Caco-2 (cell line): ENCODE results near the gene CMTM4. TPM values are rescaled to one million over a fixed set of nuclear protein-coding genes. Genes with fewer than 3 reads are reported as not detected.
A peak's percentile ranks its signal among the peaks of the same experiment; 100 is the strongest.

ENCODE experiments used
- BruUV-seq: library from RNA; stranded (reverse); fragments of 400-500 nt; replicated peaks from 2 replicates; lab custom pipeline; 2021; lab: Mats Ljungman, UMichigan
- CTCF ChIA-PET: fragments of 300-600 bp; sonication (Branson Sonifier 250); formaldehyde crosslinking; loops from one replicate; lab custom pipeline; 2022; ENCODE audit warnings: antibody characterized with exemption; lab: Charles Lee
- POLR2A ChIA-PET: fragments of 300-600 bp; sonication (Branson Sonifier 250); formaldehyde crosslinking; loops from one replicate; lab custom pipeline; 2022; ENCODE audit warnings: antibody characterized with exemption; lab: Charles Lee
- DNase-seq, 2 experiments: peaks; one replicate each; pipeline versions ENCODE4 v3.0.0 to v3.0.0-alpha.2; 2020 to 2022
- H3K27me3 ChIP-seq: replicated peaks from 2 replicates; pipeline ENCODE4 v1.6.0; 2011; ENCODE audit warnings: low read length; ENCODE audit not compliant: control insufficient read depth, insufficient read depth
- H3K36me3 ChIP-seq: 2 replicates; pipeline ENCODE4 v1.5.1; 2011; ENCODE audit warnings: low read length; ENCODE audit not compliant: control insufficient read depth, insufficient read depth
- H3K4me1 ChIP-seq: fragments of 250-450 bp; sonication (Bioruptor Pico); 2 replicates; pipeline ENCODE4 v1.5.1; 2020; ENCODE audit warnings: mild to moderate bottlenecking
- H3K4me3 ChIP-seq: 2 replicates; pipeline ENCODE4 v1.5.1; 2011; ENCODE audit warnings: low read depth, mild to moderate bottlenecking, control low read depth, low read length
- H3K9me3 ChIP-seq: fragments of 250-450 bp; sonication (Bioruptor Pico); 2 replicates; pipeline ENCODE4 v1.5.1; 2020; ENCODE audit warnings: mild to moderate bottlenecking, moderate library complexity
- H3K27ac Mint-ChIP-seq: one replicate; pipeline ENCODE4 v1.8.0; 2022; ENCODE audit warnings: mixed read lengths; ENCODE audit not compliant: unreplicated experiment
- H3K27me3 Mint-ChIP-seq: one replicate; pipeline ENCODE4 v1.8.0; 2022; ENCODE audit warnings: mixed read lengths; ENCODE audit not compliant: insufficient read depth, unreplicated experiment
- H3K36me3 Mint-ChIP-seq: one replicate; pipeline ENCODE4 v1.8.0; 2022; ENCODE audit warnings: mild to moderate bottlenecking, mixed read lengths; ENCODE audit not compliant: insufficient read depth, unreplicated experiment
- H3K4me1 Mint-ChIP-seq: one replicate; pipeline ENCODE4 v1.8.0; 2022; ENCODE audit warnings: low read depth, mixed read lengths; ENCODE audit not compliant: unreplicated experiment
- H3K4me3 Mint-ChIP-seq: one replicate; pipeline ENCODE4 v1.8.0; 2022; ENCODE audit warnings: mild to moderate bottlenecking, moderate library complexity, mixed read lengths; ENCODE audit not compliant: unreplicated experiment
- H3K9me3 Mint-ChIP-seq: one replicate; pipeline ENCODE4 v1.8.0; 2022; ENCODE audit warnings: mixed read lengths; ENCODE audit not compliant: unreplicated experiment
- intact Hi-C: fragments of 100-400 bp; cut with micrococcal nuclease; formaldehyde crosslinking; loops from one replicate; pipeline ENCODE4 v1.10.0; 2022; ENCODE audit not compliant: unreplicated experiment
- total RNA-seq: library from RNA; stranded (reverse); gene quantifications from 2 replicates; pipeline ENCODE4 v1.2.3, GENCODE V29; 2022
- TF ChIP-seq, protein P1 (sequence below), 2 experiments: fragments of 200-600 bp in 1 of 2; IDR thresholded peaks; 1 replicate in 1 of 2; 2 replicates in 1 of 2; pipeline versions ENCODE4 v1.5.1 to v1.8.0; 2011 to 2022; ENCODE audit warnings: antibody characterized with exemption in 1 of 2, control low read depth in 1 of 2, inconsistent platforms in 1 of 2, low read depth in 1 of 2, low read length in 1 of 2, mild to moderate bottlenecking in 1 of 2, moderate library complexity in 1 of 2; ENCODE audit not compliant: insufficient read depth in 1 of 2, severe bottlenecking in 1 of 2, unreplicated experiment in 1 of 2

Gene CMTM4
- total RNA-seq, 1 experiment from 2014 or later, result 108 TPM

DNA sequence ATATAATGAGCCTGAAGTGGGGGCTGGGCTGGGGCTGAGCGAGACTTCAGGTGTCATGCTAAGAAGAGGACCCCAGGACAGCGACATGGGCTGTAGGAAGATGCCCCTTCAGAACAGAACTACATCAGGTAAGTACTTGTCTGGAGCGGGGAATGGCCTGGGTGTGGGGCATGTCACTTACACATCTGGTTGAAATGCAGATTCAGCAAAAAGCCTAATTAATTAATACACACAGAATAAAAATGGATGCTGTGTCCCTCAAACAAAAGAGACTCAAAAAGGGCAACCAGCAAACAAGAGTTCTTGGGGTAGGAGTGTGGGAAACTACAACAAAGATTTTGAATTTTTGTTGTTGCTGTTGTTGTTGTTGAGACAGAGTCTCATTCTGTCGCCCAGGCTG lies 105.5 kb downstream of the CMTM4 start:
- BruUV-seq, result no TSS peak
- intact Hi-C loops, result no loop called here
- no peaks in the 10 kb centered on the region for H3K36me3 ChIP-seq
- no peak overlapping the region for H3K4me3 ChIP-seq
- no peaks in the 10 kb centered on the region for H3K9me3 Mint-ChIP-seq
- H3K4me1 ChIP-seq, result no peaks in the 10 kb centered on the region
- ChIA-PET CTCF (interaction anchor here (3.0 kb wide), 1 partner anchor 184 kb away, joined by 14 read pairs; no protein-coding TSS in a partner anchor), POLR2A (no interaction called here)
- no peak overlapping the region for H3K4me3 Mint-ChIP-seq
- no peaks in the 10 kb centered on the region for H3K27me3 Mint-ChIP-seq
- H3K36me3 Mint-ChIP-seq, result no peaks in the 10 kb centered on the region
- H3K4me1 Mint-ChIP-seq, result no peaks in the 10 kb centered on the region
- no peak for DNase-seq
- no peak overlapping the region for H3K27ac Mint-ChIP-seq
- H3K9me3 ChIP-seq, result no peaks in the 10 kb centered on the region
- H3K27me3 ChIP-seq, result no peaks in the 10 kb centered on the region
- TF ChIP-seq, protein P1, sequence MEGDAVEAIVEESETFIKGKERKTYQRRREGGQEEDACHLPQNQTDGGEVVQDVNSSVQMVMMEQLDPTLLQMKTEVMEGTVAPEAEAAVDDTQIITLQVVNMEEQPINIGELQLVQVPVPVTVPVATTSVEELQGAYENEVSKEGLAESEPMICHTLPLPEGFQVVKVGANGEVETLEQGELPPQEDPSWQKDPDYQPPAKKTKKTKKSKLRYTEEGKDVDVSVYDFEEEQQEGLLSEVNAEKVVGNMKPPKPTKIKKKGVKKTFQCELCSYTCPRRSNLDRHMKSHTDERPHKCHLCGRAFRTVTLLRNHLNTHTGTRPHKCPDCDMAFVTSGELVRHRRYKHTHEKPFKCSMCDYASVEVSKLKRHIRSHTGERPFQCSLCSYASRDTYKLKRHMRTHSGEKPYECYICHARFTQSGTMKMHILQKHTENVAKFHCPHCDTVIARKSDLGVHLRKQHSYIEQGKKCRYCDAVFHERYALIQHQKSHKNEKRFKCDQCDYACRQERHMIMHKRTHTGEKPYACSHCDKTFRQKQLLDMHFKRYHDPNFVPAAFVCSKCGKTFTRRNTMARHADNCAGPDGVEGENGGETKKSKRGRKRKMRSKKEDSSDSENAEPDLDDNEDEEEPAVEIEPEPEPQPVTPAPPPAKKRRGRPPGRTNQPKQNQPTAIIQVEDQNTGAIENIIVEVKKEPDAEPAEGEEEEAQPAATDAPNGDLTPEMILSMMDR (IDR thresholded peaks at IDR 0.05; ENCODE audit: insufficient read depth in 1 of 2, low read depth in 1 of 2, low read length in 1 of 2, severe bottlenecking in 1 of 2, unreplicated experiment in 1 of 2), result no peak

DNA sequence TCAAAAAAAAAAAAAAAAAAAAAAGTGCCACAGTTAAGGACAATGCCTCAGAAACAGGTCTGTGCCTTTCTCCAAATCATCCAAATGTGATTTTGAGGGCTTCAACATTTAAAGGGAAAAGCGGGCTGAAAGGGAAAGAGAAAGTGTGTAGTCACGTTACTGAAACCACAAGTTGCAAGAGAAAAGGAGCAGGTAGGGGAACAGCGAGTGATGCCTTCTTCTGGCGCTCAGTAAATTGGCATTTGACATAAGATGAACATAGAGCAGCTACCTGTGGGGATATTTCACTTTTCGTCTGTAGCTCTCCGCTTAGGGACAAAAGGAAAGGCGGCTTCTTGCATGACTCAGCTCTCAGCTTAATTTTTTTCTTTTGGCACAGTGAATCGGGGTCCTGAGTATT lies 106.2 kb downstream of the CMTM4 start:
- Histone ChIP-seq H3K4me3 (no peak overlapping the region), H3K27me3 (no peaks in the 10 kb centered on the region), H3K4me1 (no peaks in the 10 kb centered on the region), H3K9me3 (no peaks in the 10 kb centered on the region), H3K36me3 (no peaks in the 10 kb centered on the region)
- no TSS peak for BruUV-seq
- no peaks in the 10 kb centered on the region for H3K4me1 Mint-ChIP-seq
- H3K4me3 Mint-ChIP-seq, result no peak overlapping the region
- H3K27me3 Mint-ChIP-seq, result no peaks in the 10 kb centered on the region
- no peaks in the 10 kb centered on the region for H3K9me3 Mint-ChIP-seq
- no peak for DNase-seq
- intact Hi-C loops, result no loop called here
- ChIA-PET POLR2A (interaction anchor here (0.6 kb wide), 1 partner anchor 1961 kb away, joined by 5 read pairs; no protein-coding TSS in a partner anchor), CTCF (interaction anchor here (0.6 to 3.0 kb wide), 3 partner anchors 18 to 183 kb away, joined by 4 to 14 read pairs (median 6); no protein-coding TSS in a partner anchor)
- no peak overlapping the region for H3K27ac Mint-ChIP-seq
- TF ChIP-seq, protein P1 (IDR thresholded peaks at IDR 0.05; ENCODE audit: insufficient read depth in 1 of 2, low read depth in 1 of 2, low read length in 1 of 2, severe bottlenecking in 1 of 2, unreplicated experiment in 1 of 2), result no peak
- H3K36me3 Mint-ChIP-seq, result no peaks in the 10 kb centered on the region

DNA sequence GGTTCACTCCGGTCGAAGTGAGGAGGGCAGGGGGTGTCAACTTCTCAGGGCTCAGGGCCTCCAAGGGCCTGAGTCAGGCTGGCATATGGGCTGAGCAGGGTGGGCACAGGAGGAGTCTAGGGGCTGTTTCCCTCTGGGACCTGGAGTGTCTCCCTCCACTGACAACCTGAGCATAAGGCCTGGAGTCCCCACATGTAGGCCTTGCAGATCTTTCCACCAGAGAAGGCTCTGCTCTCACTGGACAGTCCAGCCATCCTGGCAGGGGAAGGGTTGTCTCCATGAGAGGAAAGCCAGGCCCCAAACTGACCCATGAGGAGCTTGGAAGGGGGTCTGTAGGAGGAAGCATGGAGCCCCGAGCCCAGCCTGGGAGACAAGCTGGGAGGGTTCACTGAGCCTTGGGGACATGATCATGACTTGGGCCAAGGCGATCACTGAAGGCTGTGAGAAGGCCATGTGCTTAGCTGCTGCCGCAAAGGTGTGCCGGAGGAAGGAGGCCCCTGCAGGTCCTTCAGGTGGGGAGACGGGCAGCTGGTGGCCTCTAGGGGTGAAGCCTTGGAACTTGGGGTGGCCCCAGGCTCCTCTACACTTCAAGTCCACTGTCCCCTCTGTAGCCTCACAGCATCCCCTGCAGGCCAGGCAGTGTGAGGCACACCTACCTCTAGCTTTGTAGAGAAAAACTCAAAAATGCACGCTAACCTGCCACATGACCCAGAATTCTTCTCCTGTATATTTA lies 107.4 kb downstream of the CMTM4 start:
- no peak overlapping the region for H3K4me3 Mint-ChIP-seq
- H3K36me3 ChIP-seq, result no peaks in the 10 kb centered on the region
- no peaks in the 10 kb centered on the region for H3K27me3 ChIP-seq
- no peaks in the 10 kb centered on the region for H3K36me3 Mint-ChIP-seq
- no peak overlapping the region for H3K4me3 ChIP-seq
- ChIA-PET POLR2A (interaction anchor here (0.6 kb wide), 1 partner anchor 10 kb away, joined by 3 read pairs; no protein-coding TSS in a partner anchor), CTCF (interaction anchor here (0.6 to 3.0 kb wide), 4 partner anchors 15 to 182 kb away, joined by 3 to 14 read pairs (median 4); no protein-coding TSS in a partner anchor)
- no peaks in the 10 kb centered on the region for H3K9me3 ChIP-seq
- no peaks in the 10 kb centered on the region for H3K27me3 Mint-ChIP-seq
- TF ChIP-seq, protein P1 (IDR thresholded peaks at IDR 0.05; ENCODE audit: insufficient read depth in 1 of 2, low read depth in 1 of 2, low read length in 1 of 2, severe bottlenecking in 1 of 2, unreplicated experiment in 1 of 2), result peak; percentile 33 to 76
- H3K9me3 Mint-ChIP-seq, result no peaks in the 10 kb centered on the region
- H3K27ac Mint-ChIP-seq, result no peak overlapping the region
- no peaks in the 10 kb centered on the region for H3K4me1 ChIP-seq
- DNase-seq, result peak in 1 of 2 experiments; percentile 48
- intact Hi-C loops, result loop anchor here (5.0 kb wide), 1 partner anchor 182 kb away; no protein-coding TSS in a partner anchor
- H3K4me1 Mint-ChIP-seq, result no peaks in the 10 kb centered on the region
- no TSS peak for BruUV-seq
